GM23338 (cell line): Measurements from ENCODE around the gene PIEZO2. TPM values are rescaled to one million over a fixed set of nuclear protein-coding genes. Genes with fewer than 3 reads are reported as not detected.
A peak's percentile ranks its signal among the peaks of the same experiment; 100 is the strongest.

Source experiments
- ATAC-seq: fragments of 200-7000 bp; cut with Tn5 transposase; 3 replicates; pipeline ENCODE4 v1.9.1; 2020
- DNase-seq: peaks from one replicate; pipeline ENCODE4 v3.0.0-alpha.2; 2015; ENCODE audit warnings: low spot score
- H2AFZ ChIP-seq: fragments of 200-600 bp; sonication (generic); 2 replicates; pipeline ENCODE4 v1.8.0; 2016; ENCODE audit warnings: antibody characterized with exemption, mild to moderate bottlenecking, moderate library complexity
- H3F3A ChIP-seq: fragments of 200-600 bp; sonication (generic); replicated peaks from 2 replicates; pipeline ENCODE4 v1.8.0; 2017; ENCODE audit warnings: antibody characterized with exemption, mixed run types, low read depth
- H3K27ac ChIP-seq: fragments of 200-600 bp; sonication (generic); 2 replicates; pipeline ENCODE4 v1.6.1; 2016; ENCODE audit warnings: low read depth
- H3K27me3 ChIP-seq: fragments of 200-600 bp; sonication (generic); 2 replicates; pipeline ENCODE4 v1.8.0; 2016; ENCODE audit warnings: mild to moderate bottlenecking, mixed run types, moderate library complexity; ENCODE audit not compliant: insufficient read depth
- H3K36me3 ChIP-seq: fragments of 200-600 bp; sonication (generic); 2 replicates; pipeline ENCODE4 v1.8.0; 2016; ENCODE audit warnings: mild to moderate bottlenecking; ENCODE audit not compliant: insufficient read depth
- H3K4me1 ChIP-seq: fragments of 200-600 bp; sonication (generic); 2 replicates; pipeline ENCODE4 v1.8.0; 2016; ENCODE audit warnings: mild to moderate bottlenecking, moderate library complexity; ENCODE audit not compliant: insufficient read depth
- H3K4me2 ChIP-seq: fragments of 200-600 bp; sonication (generic); 2 replicates; pipeline ENCODE4 v1.7.1; 2017; ENCODE audit warnings: mixed run types
- H3K4me3 ChIP-seq: fragments of 200-600 bp; sonication (generic); 2 replicates; pipeline ENCODE4 v1.6.1; 2016; ENCODE audit warnings: mixed run types
- H3K79me2 ChIP-seq: fragments of 200-600 bp; sonication (generic); replicated peaks from 2 replicates; pipeline ENCODE4 v1.8.0; 2017; ENCODE audit warnings: mild to moderate bottlenecking; ENCODE audit not compliant: insufficient read depth
- H3K9me2 ChIP-seq: fragments of 200-600 bp; sonication (generic); 2 replicates; pipeline ENCODE4 v1.8.0; 2017; ENCODE audit not compliant: insufficient read depth
- H4K20me1 ChIP-seq: fragments of 200-600 bp; sonication (generic); replicated peaks from 2 replicates; pipeline ENCODE4 v1.8.0; 2017; ENCODE audit warnings: mild to moderate bottlenecking; ENCODE audit not compliant: insufficient read depth
- H3K27ac Mint-ChIP-seq: 2 replicates; pipeline ENCODE4 v1.8.0; 2020; ENCODE audit warnings: inconsistent platforms, mild to moderate bottlenecking, moderate library complexity, mixed read lengths
- H3K27me3 Mint-ChIP-seq: 3 replicates; pipeline ENCODE4 v1.8.0; 2022; ENCODE audit warnings: low read depth, mild to moderate bottlenecking, moderate library complexity, mixed read lengths, inconsistent platforms; ENCODE audit not compliant: insufficient read depth, poor library complexity
- H3K36me3 Mint-ChIP-seq: 3 replicates; pipeline ENCODE4 v1.8.0; 2021; ENCODE audit warnings: low read depth, mild to moderate bottlenecking, inconsistent platforms, moderate library complexity, mixed read lengths
- H3K4me1 Mint-ChIP-seq: 3 replicates; pipeline ENCODE4 v1.8.0; 2020; ENCODE audit warnings: mild to moderate bottlenecking, inconsistent platforms, mixed read lengths
- H3K4me3 Mint-ChIP-seq: 3 replicates; pipeline ENCODE4 v1.8.0; 2021; ENCODE audit warnings: moderate library complexity, mild to moderate bottlenecking, inconsistent platforms, mixed read lengths
- H3K9me3 Mint-ChIP-seq: 3 replicates; pipeline ENCODE4 v1.8.0; 2020; ENCODE audit warnings: moderate library complexity, mild to moderate bottlenecking, inconsistent platforms, mixed read lengths
- CREB1 ChIP-seq: fragments of 250-450 bp; sonication (Bioruptor Pico); IDR thresholded peaks from 2 replicates; pipeline ENCODE4 v1.5.0; 2020; ENCODE audit warnings: low read depth, mild to moderate bottlenecking, moderate library complexity
- EZH2 ChIP-seq: fragments of 200-600 bp; sonication (generic); IDR thresholded peaks from one replicate; pipeline ENCODE4 v1.8.0; 2017; ENCODE audit warnings: antibody characterized with exemption, mild to moderate bottlenecking, low read depth; ENCODE audit not compliant: unreplicated experiment
- EZH2phosphoT487 ChIP-seq: fragments of 200-600 bp; sonication (generic); IDR thresholded peaks from one replicate; pipeline ENCODE4 v1.8.1; 2018; ENCODE audit warnings: antibody characterized with exemption; ENCODE audit not compliant: unreplicated experiment
- JUNB ChIP-seq: IDR thresholded peaks from one replicate; pipeline ENCODE4 v1.6.1; 2016; ENCODE audit warnings: antibody characterized with exemption; ENCODE audit not compliant: unreplicated experiment
- NANOG ChIP-seq: IDR thresholded peaks from 2 replicates; pipeline ENCODE4 v1.6.1; 2016; ENCODE audit warnings: antibody characterized with exemption, borderline replicate concordance
- POLR2AphosphoS5 ChIP-seq: IDR thresholded peaks from 2 replicates; pipeline ENCODE4 v1.6.1; 2016; ENCODE audit warnings: antibody characterized with exemption, low read depth
- REST ChIP-seq: IDR thresholded peaks from one replicate; pipeline ENCODE4 v1.6.1; 2018; ENCODE audit warnings: antibody characterized with exemption; ENCODE audit not compliant: unreplicated experiment
- STAT1 ChIP-seq: IDR thresholded peaks from one replicate; pipeline ENCODE4 v1.6.1; 2016; ENCODE audit warnings: antibody characterized with exemption; ENCODE audit not compliant: unreplicated experiment
- ZNF114 ChIP-seq: fragments of 250-450 bp; sonication (Bioruptor Pico); IDR thresholded peaks from 2 replicates; pipeline ENCODE4 v1.5.0; 2020; ENCODE audit warnings: mild to moderate bottlenecking, moderate library complexity
- ZNF331 ChIP-seq: fragments of 250-450 bp; sonication (Bioruptor Pico); IDR thresholded peaks from 2 replicates; pipeline ENCODE4 v1.5.0; 2020; ENCODE audit warnings: low read depth, mild to moderate bottlenecking, moderate library complexity
- ZNF462 ChIP-seq: fragments of 250-450 bp; sonication (Bioruptor Pico); IDR thresholded peaks from 2 replicates; pipeline ENCODE4 v1.5.0; 2020; ENCODE audit warnings: mild to moderate bottlenecking, moderate library complexity
- polyA plus RNA-seq: library from polyadenylated mRNA; unstranded; fragments of >200 nt; fragmentation: Nextera tagmentation; extraction: Ambion mirVana; gene quantifications from 2 replicates; pipeline ENCODE4 v1.2.1, GENCODE V29; 2016
- total RNA-seq: library from RNA; depleted of rRNA; stranded (reverse); fragments of >200 nt; shearing (Covaris generic); gene quantifications from 2 replicates; pipeline ENCODE4 v1.2.3, GENCODE V29; 2014
- TF ChIP-seq, protein P1 (sequence below), 2 experiments: fragments of 200-600 bp in 1 of 2; sonication (generic) in 1 of 2; conservative IDR thresholded peaks; 2 replicates each; pipeline versions ENCODE4 v1.5.1 to v1.6.1; 2016 to 2017; ENCODE audit warnings: antibody characterized with exemption in 2 of 2, low read depth in 2 of 2, mild to moderate bottlenecking in 2 of 2, moderate library complexity in 1 of 2
- TF ChIP-seq, protein P2 (sequence below): IDR thresholded peaks from 2 replicates; pipeline ENCODE4 v1.6.1; 2016; ENCODE audit warnings: antibody characterized with exemption

Gene PIEZO2
- total and polyA plus RNA-seq, 2 experiments from 2014 or later: 4.8 to 8.2 TPM

GRCh38 chr18:11004294-11004693 lies 145.1 kb downstream of the PIEZO2 start:
- DNase-seq: no peak
- peaks cover 2% of the 10 kb centered on the region for H3K27me3 Mint-ChIP-seq
- H3K27ac ChIP-seq: no peak overlapping the region
- no peaks in the 10 kb centered on the region for H3K79me2 ChIP-seq
- H3K4me2 ChIP-seq: no peak overlapping the region
- no peak for ATAC-seq
- no peaks in the 10 kb centered on the region for H3K9me2 ChIP-seq
- H3K27me3 ChIP-seq: no peaks in the 10 kb centered on the region
- H4K20me1 ChIP-seq: no peaks in the 10 kb centered on the region
- H3K4me3 Mint-ChIP-seq: no peak overlapping the region
- no peaks in the 10 kb centered on the region for H3F3A ChIP-seq
- H3K27ac Mint-ChIP-seq: 0 out of 2 replicates have a peak overlapping the region, but pooled peaks have one; percentile 7
- peaks cover 5% of the 10 kb centered on the region; the same call in 1 of the 2 replicates for H3K4me1 ChIP-seq
- TF ChIP-seq NANOG (no peak), REST (no peak), ZNF331 (CRISPR knock-in tag) (no peak), JUNB (no peak), ZNF114 (no peak), POLR2AphosphoS5 (no peak), STAT1 (no peak), EZH2 (no peak), EZH2phosphoT487 (no peak), CREB1 (CRISPR knock-in tag) (no peak), ZNF462 (CRISPR knock-in tag) (no peak)
- TF ChIP-seq, protein P1, sequence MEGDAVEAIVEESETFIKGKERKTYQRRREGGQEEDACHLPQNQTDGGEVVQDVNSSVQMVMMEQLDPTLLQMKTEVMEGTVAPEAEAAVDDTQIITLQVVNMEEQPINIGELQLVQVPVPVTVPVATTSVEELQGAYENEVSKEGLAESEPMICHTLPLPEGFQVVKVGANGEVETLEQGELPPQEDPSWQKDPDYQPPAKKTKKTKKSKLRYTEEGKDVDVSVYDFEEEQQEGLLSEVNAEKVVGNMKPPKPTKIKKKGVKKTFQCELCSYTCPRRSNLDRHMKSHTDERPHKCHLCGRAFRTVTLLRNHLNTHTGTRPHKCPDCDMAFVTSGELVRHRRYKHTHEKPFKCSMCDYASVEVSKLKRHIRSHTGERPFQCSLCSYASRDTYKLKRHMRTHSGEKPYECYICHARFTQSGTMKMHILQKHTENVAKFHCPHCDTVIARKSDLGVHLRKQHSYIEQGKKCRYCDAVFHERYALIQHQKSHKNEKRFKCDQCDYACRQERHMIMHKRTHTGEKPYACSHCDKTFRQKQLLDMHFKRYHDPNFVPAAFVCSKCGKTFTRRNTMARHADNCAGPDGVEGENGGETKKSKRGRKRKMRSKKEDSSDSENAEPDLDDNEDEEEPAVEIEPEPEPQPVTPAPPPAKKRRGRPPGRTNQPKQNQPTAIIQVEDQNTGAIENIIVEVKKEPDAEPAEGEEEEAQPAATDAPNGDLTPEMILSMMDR (conservative IDR thresholded peaks at IDR 0.05; ENCODE audit: low read depth in 2 of 2): no peak
- TF ChIP-seq, protein P2, sequence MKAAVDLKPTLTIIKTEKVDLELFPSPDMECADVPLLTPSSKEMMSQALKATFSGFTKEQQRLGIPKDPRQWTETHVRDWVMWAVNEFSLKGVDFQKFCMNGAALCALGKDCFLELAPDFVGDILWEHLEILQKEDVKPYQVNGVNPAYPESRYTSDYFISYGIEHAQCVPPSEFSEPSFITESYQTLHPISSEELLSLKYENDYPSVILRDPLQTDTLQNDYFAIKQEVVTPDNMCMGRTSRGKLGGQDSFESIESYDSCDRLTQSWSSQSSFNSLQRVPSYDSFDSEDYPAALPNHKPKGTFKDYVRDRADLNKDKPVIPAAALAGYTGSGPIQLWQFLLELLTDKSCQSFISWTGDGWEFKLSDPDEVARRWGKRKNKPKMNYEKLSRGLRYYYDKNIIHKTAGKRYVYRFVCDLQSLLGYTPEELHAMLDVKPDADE: no peak
- peaks cover 18% of the 10 kb centered on the region for H3K4me1 Mint-ChIP-seq
- no peak overlapping the region for H3K4me3 ChIP-seq
- H2AFZ ChIP-seq: no peak overlapping the region
- H3K9me3 Mint-ChIP-seq: no peaks in the 10 kb centered on the region
- peaks cover 4% of the 10 kb centered on the region; the same call in 1 of the 3 replicates for H3K36me3 Mint-ChIP-seq
- H3K36me3 ChIP-seq: no peaks in the 10 kb centered on the region
